NCI-H187 (cell line): ENCODE data around the gene ATF5.

Source experiments
- DNase-seq, 2 experiments: peaks; one replicate each; lab custom pipeline; 2025; lab: John Stamatoyannopoulos, UW

The ATF5 gene

GRCh38 chr19:49976496-49976895 lies 47.5 kb downstream of the ATF5 start:
- DNase-seq = no peak

- no peak for DNase-seq
These were observed 48.1 kb downstream of the ATF5 start for GRCh38 chr19:49977076-49977475.

GRCh38 chr19:49977881-49978280 lies 48.9 kb downstream of the ATF5 start:
- DNase-seq = no peak

GRCh38 chr19:49978324-49978723 lies 49.3 kb downstream of the ATF5 start:
- no peak for DNase-seq

- no peak for DNase-seq
These were observed 52.9 kb downstream of the ATF5 start for GRCh38 chr19:49981603-49982593.
